Activated CD4-positive, alpha-beta T cell treated with anti-CD3 and anti-CD28 coated beads, Interleukin-2, Interleukin-6, amounts not matched to agents 100 ng/mL and 50 ng/mL, durations not matched to agents 16 hours and 8 hours (primary cell): Measurements from ENCODE around the gene ANKS1B.
A peak's percentile ranks its signal among the peaks of the same experiment; 100 is the strongest.
"Not testable (repeated sequence)": the region's sequence is repeated elsewhere in the genome, so short reads cannot be mapped to it uniquely, and the experiment has no call there.

Experiments
- DNase-seq: peaks from one replicate; pipeline ENCODE4 v3.0.0-alpha.2; 2020

Gene ANKS1B

GRCh38 chr12:99042226-99042625 is 942.5 kb downstream of the ANKS1B start:
- no peak for DNase-seq

GRCh38 chr12:99039367-99040120 is 945.2 kb downstream of the ANKS1B start:
- DNase-seq = no peak

GRCh38 chr12:99036566-99036965 is 948.2 kb downstream of the ANKS1B start:
- DNase-seq = no peak

- no peak for DNase-seq
These were observed 948.9 kb downstream of the ANKS1B start for GRCh38 chr12:99035803-99036202.

GRCh38 chr12:99034201-99034600 is 950.5 kb downstream of the ANKS1B start:
- DNase-seq = not testable (repeated sequence)

GRCh38 chr12:99029511-99030271 is 955.0 kb downstream of the ANKS1B start:
- no peak for DNase-seq

- no peak for DNase-seq
These were observed 957.3 kb downstream of the ANKS1B start for GRCh38 chr12:99027461-99027860.

- DNase-seq = no peak
These were observed 957.7 kb downstream of the ANKS1B start for GRCh38 chr12:99027055-99027393.

- no peak for DNase-seq
These were observed 958.2 kb downstream of the ANKS1B start for GRCh38 chr12:99026332-99027054.

GRCh38 chr12:99024870-99025269 is 959.9 kb downstream of the ANKS1B start:
- no peak for DNase-seq

- DNase-seq = no peak
These were observed 960.5 kb downstream of the ANKS1B start for GRCh38 chr12:99024191-99024590.

GRCh38 chr12:99020871-99021270 is 963.9 kb downstream of the ANKS1B start:
- DNase-seq = no peak

GRCh38 chr12:99019798-99020197 is 964.9 kb downstream of the ANKS1B start:
- no peak for DNase-seq

GRCh38 chr12:99017971-99018370 is 966.8 kb downstream of the ANKS1B start:
- no peak for DNase-seq

GRCh38 chr12:99009654-99010296 is 975.0 kb downstream of the ANKS1B start:
- DNase-seq = no peak

- DNase-seq = no peak
These were observed 979.1 kb downstream of the ANKS1B start for GRCh38 chr12:99005601-99006000.

GRCh38 chr12:99004799-99005466 is 979.8 kb downstream of the ANKS1B start:
- DNase-seq = no peak

GRCh38 chr12:99002731-99003130 is 982.0 kb downstream of the ANKS1B start:
- DNase-seq = no peak

- no peak for DNase-seq
These were observed 982.6 kb downstream of the ANKS1B start for GRCh38 chr12:99002156-99002555.

- no peak for DNase-seq
These were observed 985.2 kb downstream of the ANKS1B start for GRCh38 chr12:98999559-98999958.

GRCh38 chr12:98998697-98999299 is 985.9 kb downstream of the ANKS1B start:
- peak; percentile 44 for DNase-seq

- no peak for DNase-seq
These were observed 986.8 kb downstream of the ANKS1B start for GRCh38 chr12:98997899-98998298.
